AG09319 (cell line): ENCODE measurements around the gene TSACC.
"Not testable (repeated sequence)": the region's sequence is repeated elsewhere in the genome, so short reads cannot be mapped to it uniquely, and the experiment has no call there.

Experiments used
- DNase-seq: peaks from one replicate; pipeline ENCODE4 v3.0.0-alpha.2; 2010; ENCODE audit warnings: low read depth; ENCODE audit errors: extremely low read depth
- CTCF ChIP-seq: IDR thresholded peaks from 2 replicates; pipeline ENCODE4 v1.5.1; 2011; ENCODE audit warnings: low read depth, mild to moderate bottlenecking, inconsistent platforms, low read length, moderate library complexity

TSACC gene

GRCh38 chr1:156303241-156303640 lies 35.1 kb upstream of the TSACC start:
- no peak for TF ChIP-seq CTCF
- DNase-seq, result no peak

- TF ChIP-seq CTCF, result no peak
- no peak for DNase-seq
Observed at GRCh38 chr1:156305215-156305614, 33.1 kb upstream of the TSACC start.

- no peak for DNase-seq
- no peak for TF ChIP-seq CTCF
Observed at GRCh38 chr1:156308078-156308477, 30.2 kb upstream of the TSACC start.

GRCh38 chr1:156310962-156311361 lies 27.4 kb upstream of the TSACC start:
- no peak for TF ChIP-seq CTCF
- DNase-seq, result no peak

GRCh38 chr1:156316909-156317308 lies 21.4 kb upstream of the TSACC start:
- no peak for DNase-seq
- no peak for TF ChIP-seq CTCF

- no peak for DNase-seq
Observed at GRCh38 chr1:156319664-156320063, 18.7 kb upstream of the TSACC start.

GRCh38 chr1:156320560-156320959 lies 17.8 kb upstream of the TSACC start:
- DNase-seq, result no peak
- no peak for TF ChIP-seq CTCF

More at GRCh38 chr1:156319664-156320063, 18.7 kb upstream of the TSACC start:
- TF ChIP-seq CTCF, result peak; percentile 59

GRCh38 chr1:156323179-156323578 lies 15.1 kb upstream of the TSACC start:
- not testable (repeated sequence) for DNase-seq
